ENCODE measurements around the gene ZSCAN12. TPM values are rescaled to one million over a fixed set of nuclear protein-coding genes. Genes with fewer than 3 reads are reported as not detected.

Gene ZSCAN12
- total RNA-seq, 2 experiments from 2014 or later = 8.4 to 10.5 TPM

DNA sequence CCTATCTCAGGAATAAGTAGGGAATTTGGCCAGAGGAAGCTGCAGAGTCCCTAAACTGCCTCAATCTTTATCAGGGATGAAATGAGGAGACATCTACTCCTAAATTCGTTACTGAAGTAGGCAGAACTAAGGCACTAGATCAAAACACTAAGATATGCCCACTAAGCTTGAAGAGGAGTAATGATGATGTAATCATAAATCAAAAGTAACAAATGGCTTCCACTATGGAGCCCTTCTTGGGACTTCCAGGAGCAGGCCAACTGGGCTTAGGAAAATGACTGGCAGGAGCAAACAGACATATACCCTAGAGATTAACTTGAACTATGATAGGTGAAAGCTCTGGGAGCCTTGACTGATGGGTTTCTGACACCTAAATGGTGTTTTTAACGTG lies 15.4 kb downstream of the ZSCAN12 start:
- Histone ChIP-seq H3K27ac (ENCODE audit: low read depth, low read length, poor library complexity, severe bottlenecking) (no peak overlapping the region), H4K20me1 (ENCODE audit: insufficient read depth, low read length) (no peaks in the 10 kb centered on the region), H3K9me3 (ENCODE audit: low read length) (no peaks in the 10 kb centered on the region), H3K4me3 (ENCODE audit: low read depth, low read length, poor library complexity, severe bottlenecking) (no peak overlapping the region), H3K4me2 (ENCODE audit: low read length) (no peak overlapping the region), H3K36me3 (ENCODE audit: insufficient read depth, low read length) (peaks cover 99% of the 10 kb centered on the region), H3K79me2 (ENCODE audit: insufficient read depth, low read depth, low read length) (peaks cover 6% of the 10 kb centered on the region; the same call in 1 of the 2 replicates), H2AFZ (ENCODE audit: low read length) (no peak overlapping the region), H3K4me1 (ENCODE audit: insufficient read depth, low read length, poor library complexity, severe bottlenecking) (no peaks in the 10 kb centered on the region), H3K9me2 (ENCODE audit: insufficient read depth, low read length) (no peaks in the 10 kb centered on the region)
- CTCF ChIA-PET (ENCODE audit: unreplicated experiment) = no interaction called here
- POLR2A ChIA-PET = interaction anchor here (0.6 kb wide), 1 partner anchor 344 kb away, joined by 4 read pairs; no protein-coding TSS in a partner anchor
- intact Hi-C loops (cut with micrococcal nuclease; ENCODE audit: unreplicated experiment) = no loop called here
- no peak for TF ChIP-seq EZH2phosphoT487 (IDR thresholded peaks at IDR 0.05; ENCODE audit: borderline replicate concordance, low read depth, low read length)
- TF ChIP-seq, protein P1, sequence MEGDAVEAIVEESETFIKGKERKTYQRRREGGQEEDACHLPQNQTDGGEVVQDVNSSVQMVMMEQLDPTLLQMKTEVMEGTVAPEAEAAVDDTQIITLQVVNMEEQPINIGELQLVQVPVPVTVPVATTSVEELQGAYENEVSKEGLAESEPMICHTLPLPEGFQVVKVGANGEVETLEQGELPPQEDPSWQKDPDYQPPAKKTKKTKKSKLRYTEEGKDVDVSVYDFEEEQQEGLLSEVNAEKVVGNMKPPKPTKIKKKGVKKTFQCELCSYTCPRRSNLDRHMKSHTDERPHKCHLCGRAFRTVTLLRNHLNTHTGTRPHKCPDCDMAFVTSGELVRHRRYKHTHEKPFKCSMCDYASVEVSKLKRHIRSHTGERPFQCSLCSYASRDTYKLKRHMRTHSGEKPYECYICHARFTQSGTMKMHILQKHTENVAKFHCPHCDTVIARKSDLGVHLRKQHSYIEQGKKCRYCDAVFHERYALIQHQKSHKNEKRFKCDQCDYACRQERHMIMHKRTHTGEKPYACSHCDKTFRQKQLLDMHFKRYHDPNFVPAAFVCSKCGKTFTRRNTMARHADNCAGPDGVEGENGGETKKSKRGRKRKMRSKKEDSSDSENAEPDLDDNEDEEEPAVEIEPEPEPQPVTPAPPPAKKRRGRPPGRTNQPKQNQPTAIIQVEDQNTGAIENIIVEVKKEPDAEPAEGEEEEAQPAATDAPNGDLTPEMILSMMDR (conservative IDR thresholded peaks at IDR 0.05; ENCODE audit: low read length) = no peak
- DNase-seq (ENCODE audit: low spot score) = no peak
- BruUV-seq (replicated peaks) = no TSS peak

DNA sequence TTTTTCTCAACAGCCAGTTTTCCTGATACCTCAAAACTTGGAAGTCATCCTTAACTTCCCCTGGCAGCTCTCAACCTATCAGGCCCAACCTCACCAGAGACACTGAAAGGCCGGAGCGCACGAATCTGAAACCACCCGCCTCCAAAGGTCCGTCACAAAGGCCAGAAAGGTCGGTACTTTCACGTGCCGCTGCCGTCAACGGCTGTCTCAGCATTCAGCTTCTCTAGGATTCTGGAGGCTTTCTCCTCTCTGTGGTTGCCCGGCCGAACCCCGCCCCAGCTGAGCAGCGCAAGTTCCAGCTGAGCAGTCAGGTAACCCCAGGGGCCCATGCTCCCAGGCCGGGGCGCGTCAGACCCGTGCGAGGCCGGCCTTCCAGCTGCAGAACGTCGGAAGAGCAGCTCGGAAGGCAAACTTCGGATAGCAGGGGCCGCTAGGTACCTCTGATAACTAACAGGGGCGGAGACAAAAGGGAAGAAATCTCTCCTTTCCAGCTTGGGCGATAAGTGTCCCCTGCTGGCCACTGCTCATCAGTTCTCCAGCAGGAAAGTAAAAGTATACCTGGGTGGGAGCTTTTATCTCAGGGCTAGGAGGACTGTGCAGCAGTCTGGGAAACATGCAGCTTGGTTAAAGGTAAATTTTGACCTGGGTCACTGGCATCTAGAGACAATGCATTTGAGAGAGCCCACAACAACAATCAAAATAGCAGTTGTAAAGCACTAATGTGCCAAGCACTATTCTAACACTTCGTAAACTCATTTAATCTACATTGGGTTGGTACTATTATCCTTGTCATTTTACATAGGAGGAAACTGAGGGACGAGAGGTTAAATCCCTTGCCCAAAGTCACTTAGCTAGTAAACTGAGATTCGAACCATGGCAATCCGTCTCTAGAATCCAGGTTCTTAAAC lies 16.1 kb downstream of the ZSCAN12 start:
- ChIA-PET POLR2A (interaction anchor here (0.5 kb wide), 1 partner anchor 543 kb away, joined by 3 read pairs; no protein-coding TSS in a partner anchor), CTCF (ENCODE audit: unreplicated experiment) (no interaction called here)
- Histone ChIP-seq H3K4me3 (ENCODE audit: low read depth, low read length, poor library complexity, severe bottlenecking) (no peak overlapping the region), H3K4me2 (ENCODE audit: low read length) (peak overlapping the region; percentile 31; the same call in 1 of the 2 replicates), H3K4me1 (ENCODE audit: insufficient read depth, low read length, poor library complexity, severe bottlenecking) (no peaks in the 10 kb centered on the region), H3K9me2 (ENCODE audit: insufficient read depth, low read length) (no peaks in the 10 kb centered on the region), H3K36me3 (ENCODE audit: insufficient read depth, low read length) (peaks cover 99% of the 10 kb centered on the region), H4K20me1 (ENCODE audit: insufficient read depth, low read length) (no peaks in the 10 kb centered on the region), H2AFZ (ENCODE audit: low read length) (no peak overlapping the region), H3K9me3 (ENCODE audit: low read length) (peaks cover 6% of the 10 kb centered on the region; the same call in 1 of the 2 replicates), H3K27ac (ENCODE audit: low read depth, low read length, poor library complexity, severe bottlenecking) (no peak overlapping the region), H3K79me2 (ENCODE audit: insufficient read depth, low read depth, low read length) (peaks cover 6% of the 10 kb centered on the region; the same call in 1 of the 2 replicates)
- no peak for DNase-seq (ENCODE audit: low spot score)
- TF ChIP-seq, protein P1 (conservative IDR thresholded peaks at IDR 0.05; ENCODE audit: low read length) = no peak
- no peak for TF ChIP-seq EZH2phosphoT487 (IDR thresholded peaks at IDR 0.05; ENCODE audit: borderline replicate concordance, low read depth, low read length)
- BruUV-seq (replicated peaks) = no TSS peak
- intact Hi-C loops (cut with micrococcal nuclease; ENCODE audit: unreplicated experiment) = no loop called here

DNA sequence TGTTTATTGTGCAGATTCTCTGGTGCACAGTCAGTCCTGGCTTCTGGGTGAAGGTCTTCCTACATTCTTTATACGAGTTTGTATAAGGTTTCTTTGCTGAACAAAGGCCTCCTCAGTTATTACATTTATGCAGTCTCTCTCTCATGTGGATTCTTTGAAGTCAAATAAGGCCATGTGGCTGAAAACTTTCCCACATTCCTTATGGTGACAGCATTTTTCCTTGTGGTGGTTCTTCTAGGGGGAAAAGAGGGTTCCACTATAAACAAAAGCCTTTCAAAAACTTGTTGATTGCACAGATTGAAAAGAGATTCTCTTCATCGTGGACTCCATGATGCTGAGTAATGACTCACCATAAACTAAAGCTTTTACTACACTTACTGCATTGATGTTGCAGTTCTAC lies 19.2 kb downstream of the ZSCAN12 start:
- H3K4me2 ChIP-seq (ENCODE audit: low read length) = no peak overlapping the region
- no peaks in the 10 kb centered on the region for H3K4me1 ChIP-seq (ENCODE audit: insufficient read depth, low read length, poor library complexity, severe bottlenecking)
- H4K20me1 ChIP-seq (ENCODE audit: insufficient read depth, low read length) = no peaks in the 10 kb centered on the region
- H3K27ac ChIP-seq (ENCODE audit: low read depth, low read length, poor library complexity, severe bottlenecking) = no peak overlapping the region
- peaks cover 14% of the 10 kb centered on the region; the same call in 1 of the 2 replicates for H3K9me3 ChIP-seq (ENCODE audit: low read length)
- BruUV-seq (replicated peaks) = no TSS peak
- no peak overlapping the region for H3K4me3 ChIP-seq (ENCODE audit: low read depth, low read length, poor library complexity, severe bottlenecking)
- ChIA-PET POLR2A (no interaction called here), CTCF (ENCODE audit: unreplicated experiment) (no interaction called here)
- DNase-seq (ENCODE audit: low spot score) = no peak
- no peaks in the 10 kb centered on the region for H3K9me2 ChIP-seq (ENCODE audit: insufficient read depth, low read length)
- peaks cover 97% of the 10 kb centered on the region for H3K36me3 ChIP-seq (ENCODE audit: insufficient read depth, low read length)
- no peak overlapping the region for H2AFZ ChIP-seq (ENCODE audit: low read length)
- H3K79me2 ChIP-seq (ENCODE audit: insufficient read depth, low read depth, low read length) = no peaks in the 10 kb centered on the region
- intact Hi-C loops (cut with micrococcal nuclease; ENCODE audit: unreplicated experiment) = no loop called here
- TF ChIP-seq, protein P1 (conservative IDR thresholded peaks at IDR 0.05; ENCODE audit: low read length) = no peak
- no peak for TF ChIP-seq EZH2phosphoT487 (IDR thresholded peaks at IDR 0.05; ENCODE audit: borderline replicate concordance, low read depth, low read length)
